ENCODE data around the gene ACAT2.
"Not testable (repeated sequence)": the region's sequence is repeated elsewhere in the genome, so short reads cannot be mapped to it uniquely, and the experiment has no call there.

ACAT2 gene

GRCh38 chr6:159800141-159800865 lies 38.5 kb downstream of the ACAT2 start, which contains the start of gene PNLDC1:
TSS of gene PNLDC1 (plus strand) at chr6:159800276. CDS start at chr6:159800308, 32 bp downstream.
- no peak within 1 kb of the TSS for H3K27ac ChIP-seq (ENCODE audit: low read length)
- no peak within 1 kb of the TSS for H3K4me3 ChIP-seq (ENCODE audit: low read depth in 1 of 2, low read length in 2 of 2)
- H3K36me3 ChIP-seq (ENCODE audit: control insufficient read depth in 1 of 2, insufficient read depth in 2 of 2, low read length in 2 of 2): peaks cover 24 to 40% of the 10 kb centered on the region in 2 donors
- H3K27me3 ChIP-seq (ENCODE audit: low read depth, low read length): no peaks in the 10 kb centered on the region
- H3K4me1 ChIP-seq (ENCODE audit: control insufficient read depth in 1 of 2, insufficient read depth in 2 of 2, low read length in 2 of 2): no peaks in the 10 kb centered on the region
- no peaks in the 10 kb centered on the region for H3K9me3 ChIP-seq (ENCODE audit: control insufficient read depth in 1 of 2, low read length in 2 of 2)

- no peak overlapping the region for H3K4me3 ChIP-seq (ENCODE audit: low read depth in 1 of 2, low read length in 2 of 2)
- H3K9me3 ChIP-seq (ENCODE audit: control insufficient read depth in 1 of 2, low read length in 2 of 2): no peaks in the 10 kb centered on the region
- no peak overlapping the region for H3K27ac ChIP-seq (ENCODE audit: low read length)
- no peaks in the 10 kb centered on the region for H3K27me3 ChIP-seq (ENCODE audit: low read depth, low read length)
- H3K4me1 ChIP-seq (ENCODE audit: control insufficient read depth in 1 of 2, insufficient read depth in 2 of 2, low read length in 2 of 2): no peaks in the 10 kb centered on the region
- H3K36me3 ChIP-seq (ENCODE audit: control insufficient read depth in 1 of 2, insufficient read depth in 2 of 2, low read length in 2 of 2): peaks cover 24 to 33% of the 10 kb centered on the region in 2 donors
These were observed 40.1 kb downstream of the ACAT2 start for GRCh38 chr6:159801935-159802334.

DNA sequence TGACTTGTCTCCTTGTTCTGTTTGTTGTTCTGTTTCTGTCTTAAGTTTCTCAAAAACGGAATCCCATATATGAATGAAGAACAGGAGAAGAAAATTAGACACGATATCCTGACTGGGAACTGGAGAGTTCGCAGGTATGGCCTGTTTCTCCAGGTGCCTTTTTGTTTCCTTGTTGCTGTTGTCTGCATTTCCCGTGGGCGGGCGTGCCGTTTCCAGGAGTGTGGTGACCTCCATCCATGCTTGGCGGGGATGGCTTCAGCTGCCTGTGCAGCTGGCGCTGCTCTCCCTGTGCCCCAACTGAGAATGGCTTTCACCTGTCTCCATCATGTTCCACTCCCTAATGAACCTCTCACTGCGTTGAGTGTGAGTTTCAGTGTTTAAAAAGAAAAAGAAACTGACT lies 42.7 kb downstream of the ACAT2 start:
- Histone ChIP-seq H3K27me3 (ENCODE audit: low read depth, low read length) (no peaks in the 10 kb centered on the region), H3K27ac (ENCODE audit: low read length) (no peak overlapping the region), H3K4me3 (ENCODE audit: low read depth in 1 of 2, low read length in 2 of 2) (no peak overlapping the region), H3K36me3 (ENCODE audit: control insufficient read depth in 1 of 2, insufficient read depth in 2 of 2, low read length in 2 of 2) (peaks cover 2 to 9% of the 10 kb centered on the region in 2 donors), H3K4me1 (ENCODE audit: control insufficient read depth in 1 of 2, insufficient read depth in 2 of 2, low read length in 2 of 2) (no peaks in the 10 kb centered on the region), H3K9me3 (ENCODE audit: control insufficient read depth in 1 of 2, low read length in 2 of 2) (no peaks in the 10 kb centered on the region)

- Histone ChIP-seq H3K27ac (ENCODE audit: low read length) (no peak overlapping the region), H3K9me3 (ENCODE audit: control insufficient read depth in 1 of 2, low read length in 2 of 2) (no peaks in the 10 kb centered on the region), H3K4me3 (ENCODE audit: low read depth in 1 of 2, low read length in 2 of 2) (no peak overlapping the region), H3K27me3 (ENCODE audit: low read depth, low read length) (no peaks in the 10 kb centered on the region), H3K36me3 (ENCODE audit: control insufficient read depth in 1 of 2, insufficient read depth in 2 of 2, low read length in 2 of 2) (no peaks in the 10 kb centered on the region), H3K4me1 (ENCODE audit: control insufficient read depth in 1 of 2, insufficient read depth in 2 of 2, low read length in 2 of 2) (no peaks in the 10 kb centered on the region)
These were observed 43.7 kb downstream of the ACAT2 start for GRCh38 chr6:159805440-159806020.

- Histone ChIP-seq H3K9me3 (ENCODE audit: control insufficient read depth in 1 of 2, low read length in 2 of 2) (no peaks in the 10 kb centered on the region), H3K27me3 (ENCODE audit: low read depth, low read length) (no peaks in the 10 kb centered on the region), H3K4me3 (ENCODE audit: low read depth in 1 of 2, low read length in 2 of 2) (no peak overlapping the region)
These were observed 44.2 kb downstream of the ACAT2 start for GRCh38 chr6:159806021-159806458.

DNA sequence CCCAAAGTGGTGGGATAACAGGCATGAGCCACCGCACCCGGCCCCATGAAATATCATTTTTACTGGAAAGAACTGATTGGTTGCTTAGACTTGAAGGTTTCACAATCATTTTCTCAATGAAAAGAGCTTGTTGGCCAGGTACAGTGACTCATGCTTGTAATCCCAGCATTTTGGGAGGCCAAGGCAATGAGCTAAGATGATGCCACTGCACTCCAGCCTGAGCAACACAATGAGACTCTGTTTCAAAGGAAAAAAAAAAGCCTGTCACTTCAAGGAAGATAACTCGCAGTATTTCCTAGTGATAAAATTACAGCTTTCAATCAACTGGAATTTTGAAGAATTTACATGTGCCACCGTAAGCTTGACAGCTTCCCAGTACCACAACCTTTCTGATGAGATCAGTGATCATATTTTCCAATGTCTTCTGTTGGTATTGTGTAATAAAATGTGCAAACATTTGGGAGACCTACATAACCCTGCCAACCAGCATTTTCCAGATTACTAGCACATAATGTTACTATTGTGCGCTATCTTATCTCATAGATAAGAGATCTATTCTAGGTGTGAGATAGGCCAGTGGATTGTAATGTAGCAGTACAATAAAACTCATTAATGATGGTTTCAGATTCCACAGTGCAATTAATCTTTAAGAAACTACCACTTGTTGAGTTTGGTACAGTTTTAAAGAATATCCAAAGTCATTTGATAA lies 45.5 kb downstream of the ACAT2 start:
- no peaks in the 10 kb centered on the region for H3K9me3 ChIP-seq (ENCODE audit: control insufficient read depth in 1 of 2, low read length in 2 of 2)
- H3K27ac ChIP-seq (ENCODE audit: low read length): no peak overlapping the region
- no peaks in the 10 kb centered on the region for H3K4me1 ChIP-seq (ENCODE audit: control insufficient read depth in 1 of 2, insufficient read depth in 2 of 2, low read length in 2 of 2)
- no peak overlapping the region for H3K4me3 ChIP-seq (ENCODE audit: low read depth in 1 of 2, low read length in 2 of 2)
- no peaks in the 10 kb centered on the region for H3K27me3 ChIP-seq (ENCODE audit: low read depth, low read length)
- no peaks in the 10 kb centered on the region for H3K36me3 ChIP-seq (ENCODE audit: control insufficient read depth in 1 of 2, insufficient read depth in 2 of 2, low read length in 2 of 2)

More at GRCh38 chr6:159806021-159806458, 44.2 kb downstream of the ACAT2 start:
- H3K36me3 ChIP-seq (ENCODE audit: control insufficient read depth in 1 of 2, insufficient read depth in 2 of 2, low read length in 2 of 2): no peaks in the 10 kb centered on the region
- H3K4me1 ChIP-seq (ENCODE audit: control insufficient read depth in 1 of 2, insufficient read depth in 2 of 2, low read length in 2 of 2): no peaks in the 10 kb centered on the region
- no peak overlapping the region for H3K27ac ChIP-seq (ENCODE audit: low read length)

DNA sequence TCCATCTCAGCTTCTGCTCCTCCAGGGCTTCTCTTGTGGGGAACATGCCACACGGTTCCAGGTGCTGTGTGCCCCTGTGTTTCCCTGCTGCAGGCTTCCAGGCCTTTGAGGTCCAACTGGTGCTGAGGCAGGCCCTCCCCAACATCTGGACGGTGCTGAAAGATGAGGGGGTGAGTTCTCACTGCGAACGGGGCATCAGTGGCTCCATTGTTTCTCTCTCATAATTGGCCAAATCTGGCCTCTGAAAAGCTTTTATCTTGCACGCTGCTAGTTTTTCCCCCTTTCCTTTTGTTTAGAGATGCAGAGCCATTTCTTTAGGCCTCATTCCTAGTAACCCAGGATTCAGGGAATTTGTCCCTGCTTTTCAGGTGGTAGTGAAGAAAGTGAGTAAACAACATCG lies 46.8 kb downstream of the ACAT2 start:
- H3K27ac ChIP-seq (ENCODE audit: low read length): no peak overlapping the region
- H3K27me3 ChIP-seq (ENCODE audit: low read depth, low read length): no peaks in the 10 kb centered on the region
- no peaks in the 10 kb centered on the region for H3K36me3 ChIP-seq (ENCODE audit: control insufficient read depth in 1 of 2, insufficient read depth in 2 of 2, low read length in 2 of 2)
- no peaks in the 10 kb centered on the region for H3K4me1 ChIP-seq (ENCODE audit: control insufficient read depth in 1 of 2, insufficient read depth in 2 of 2, low read length in 2 of 2)
- no peaks in the 10 kb centered on the region for H3K9me3 ChIP-seq (ENCODE audit: control insufficient read depth in 1 of 2, low read length in 2 of 2)
- no peak overlapping the region for H3K4me3 ChIP-seq (ENCODE audit: low read depth in 1 of 2, low read length in 2 of 2)

- Histone ChIP-seq H3K27ac (ENCODE audit: low read length) (no peak overlapping the region), H3K36me3 (ENCODE audit: control insufficient read depth in 1 of 2, insufficient read depth in 2 of 2, low read length in 2 of 2) (no peaks in the 10 kb centered on the region), H3K4me1 (ENCODE audit: control insufficient read depth in 1 of 2, insufficient read depth in 2 of 2, low read length in 2 of 2) (no peaks in the 10 kb centered on the region), H3K27me3 (ENCODE audit: low read depth, low read length) (no peaks in the 10 kb centered on the region), H3K9me3 (ENCODE audit: control insufficient read depth in 1 of 2, low read length in 2 of 2) (no peaks in the 10 kb centered on the region), H3K4me3 (ENCODE audit: low read depth in 1 of 2, low read length in 2 of 2) (no peak overlapping the region)
These were observed 47.3 kb downstream of the ACAT2 start for GRCh38 chr6:159809149-159809548.

DNA sequence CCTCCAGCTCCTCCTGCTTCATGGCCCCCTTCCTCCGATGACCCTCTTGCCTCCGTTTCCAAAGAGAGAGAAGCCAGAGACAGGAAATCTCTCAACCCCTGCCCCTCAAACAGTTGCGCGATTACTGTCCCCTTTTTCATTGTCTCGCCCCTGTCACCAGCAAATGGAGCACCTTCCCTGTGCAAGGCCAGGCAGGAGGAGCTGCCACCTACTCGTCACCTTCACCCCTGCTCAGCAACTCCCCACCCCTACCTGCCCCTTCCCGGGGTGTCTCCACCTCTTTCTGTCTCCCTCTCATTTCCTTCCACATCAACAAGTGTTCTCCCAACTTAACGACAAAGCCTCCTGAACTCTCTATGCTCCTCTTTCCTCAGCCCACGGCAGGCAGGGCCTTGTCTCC lies 51.9 kb downstream of the ACAT2 start:
- Histone ChIP-seq H3K4me1 (ENCODE audit: control insufficient read depth in 1 of 2, insufficient read depth in 2 of 2, low read length in 2 of 2) (no peaks in the 10 kb centered on the region), H3K27ac (ENCODE audit: low read length) (no peak overlapping the region), H3K27me3 (ENCODE audit: low read depth, low read length) (no peaks in the 10 kb centered on the region), H3K9me3 (ENCODE audit: control insufficient read depth in 1 of 2, low read length in 2 of 2) (no peaks in the 10 kb centered on the region), H3K4me3 (ENCODE audit: low read depth in 1 of 2, low read length in 2 of 2) (no peak overlapping the region), H3K36me3 (ENCODE audit: control insufficient read depth in 1 of 2, insufficient read depth in 2 of 2, low read length in 2 of 2) (peaks cover 0 to 3% of the 10 kb centered on the region in 2 donors)

DNA sequence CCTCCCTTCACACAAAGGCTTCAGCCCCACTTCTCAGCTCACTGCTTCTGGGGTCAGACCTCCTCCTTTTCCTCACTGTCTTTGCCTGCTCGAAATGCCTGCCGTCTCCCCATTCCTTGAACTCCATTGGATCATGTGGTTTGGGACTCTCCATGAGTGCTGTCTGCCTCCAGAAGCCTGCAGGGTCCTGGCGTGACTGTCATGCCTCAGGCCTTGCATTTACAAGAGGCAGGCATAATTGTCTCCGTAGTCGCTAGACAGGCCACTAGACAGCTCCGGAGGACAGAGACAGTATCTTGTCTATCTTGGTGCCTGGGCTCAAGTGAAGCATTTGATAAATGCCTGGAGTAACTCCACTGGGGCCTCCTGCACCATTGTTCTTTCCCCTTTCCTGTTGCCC lies 53.6 kb downstream of the ACAT2 start:
- Histone ChIP-seq H3K27ac (ENCODE audit: low read length) (no peak overlapping the region), H3K27me3 (ENCODE audit: low read depth, low read length) (no peaks in the 10 kb centered on the region), H3K9me3 (ENCODE audit: control insufficient read depth in 1 of 2, low read length in 2 of 2) (no peaks in the 10 kb centered on the region), H3K36me3 (ENCODE audit: control insufficient read depth in 1 of 2, insufficient read depth in 2 of 2, low read length in 2 of 2) (peaks cover 0 to 3% of the 10 kb centered on the region in 2 donors), H3K4me1 (ENCODE audit: control insufficient read depth in 1 of 2, insufficient read depth in 2 of 2, low read length in 2 of 2) (no peaks in the 10 kb centered on the region), H3K4me3 (ENCODE audit: low read depth in 1 of 2, low read length in 2 of 2) (no peak overlapping the region)

DNA sequence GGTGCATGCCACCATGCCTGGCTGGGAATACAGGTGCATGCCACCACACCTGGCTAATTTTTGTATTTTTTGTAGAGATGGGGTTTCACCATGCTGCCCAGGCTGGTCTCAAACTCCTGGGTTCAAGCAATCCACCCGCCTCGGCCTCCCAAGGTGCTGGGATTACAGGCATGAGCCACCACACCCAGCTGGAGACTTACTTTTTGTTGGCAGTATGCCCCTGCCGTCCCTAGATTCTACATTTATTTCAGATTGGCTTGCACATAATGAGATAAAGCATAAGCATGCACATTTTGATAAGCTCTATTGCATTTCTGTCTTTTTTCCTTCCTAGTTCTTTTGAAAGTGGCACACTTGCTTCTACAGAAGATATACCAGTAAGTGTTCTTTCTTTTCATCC lies 54.9 kb downstream of the ACAT2 start:
- not testable (repeated sequence) for H3K4me3 ChIP-seq (ENCODE audit: low read depth in 1 of 2, low read length in 2 of 2); H3K9me3 ChIP-seq (ENCODE audit: control insufficient read depth in 1 of 2, low read length in 2 of 2); H3K27me3 ChIP-seq (ENCODE audit: low read depth, low read length); H3K36me3 ChIP-seq (ENCODE audit: control insufficient read depth in 1 of 2, insufficient read depth in 2 of 2, low read length in 2 of 2); H3K27ac ChIP-seq (ENCODE audit: low read length); H3K4me1 ChIP-seq (ENCODE audit: control insufficient read depth in 1 of 2, insufficient read depth in 2 of 2, low read length in 2 of 2)

All from muscle layer of duodenum (tissue), 2 donors.